Smooth muscle cell (in vitro differentiated cells): ENCODE results near the gene TRIM31. TPM values are rescaled to one million over a fixed set of nuclear protein-coding genes. Genes with fewer than 3 reads are reported as not detected.

Source experiments
- DNase-seq: peaks from one replicate; lab custom pipeline; 2025; ENCODE audit not compliant: unreplicated experiment; lab: John Stamatoyannopoulos, UW
- H2AFZ ChIP-seq: fragments of 200-600 bp; sonication (generic); 2 replicates; pipeline ENCODE4 v1.6.0; 2016; ENCODE audit warnings: antibody characterized with exemption, low read depth, mild to moderate bottlenecking
- H3F3A ChIP-seq: fragments of 200-600 bp; sonication (generic); 2 replicates; pipeline ENCODE4 v1.6.0; 2017; ENCODE audit warnings: antibody characterized with exemption, low read depth
- H3K27ac ChIP-seq: fragments of 200-600 bp; sonication (generic); 2 replicates; pipeline ENCODE4 v1.5.1; 2016; ENCODE audit warnings: low read depth, mild to moderate bottlenecking
- H3K27me3 ChIP-seq: fragments of 200-600 bp; sonication (generic); 2 replicates; pipeline ENCODE4 v1.6.1; 2016; ENCODE audit warnings: low read depth, mild to moderate bottlenecking
- H3K36me3 ChIP-seq: fragments of 200-600 bp; sonication (generic); 2 replicates; pipeline ENCODE4 v1.5.1; 2016; ENCODE audit warnings: low read depth
- H3K4me1 ChIP-seq: fragments of 200-600 bp; sonication (generic); 2 replicates; pipeline ENCODE4 v1.5.1; 2016; ENCODE audit warnings: low read depth
- H3K4me2 ChIP-seq: fragments of 200-600 bp; sonication (generic); 2 replicates; pipeline ENCODE4 v1.6.0; 2016; ENCODE audit warnings: mild to moderate bottlenecking
- H3K4me3 ChIP-seq: fragments of 200-600 bp; sonication (generic); 2 replicates; pipeline ENCODE4 v1.5.1; 2016; ENCODE audit warnings: mild to moderate bottlenecking
- H3K79me2 ChIP-seq: fragments of 200-600 bp; sonication (generic); 2 replicates; pipeline ENCODE4 v1.6.0; 2016; ENCODE audit warnings: low read depth, mild to moderate bottlenecking
- H3K9ac ChIP-seq: fragments of 200-600 bp; sonication (generic); 2 replicates; pipeline ENCODE4 v1.6.0; 2016; ENCODE audit warnings: low read depth
- H3K9me3 ChIP-seq: fragments of 200-600 bp; sonication (generic); replicated peaks from 2 replicates; pipeline ENCODE4 v1.5.1; 2016; ENCODE audit warnings: low read depth
- H4K20me1 ChIP-seq: fragments of 200-600 bp; sonication (generic); 2 replicates; pipeline ENCODE4 v1.6.0; 2016; ENCODE audit warnings: low read depth
- CTCF ChIP-seq: fragments of 200-600 bp; sonication (generic); IDR thresholded peaks from 2 replicates; pipeline ENCODE4 v1.5.1; 2017; ENCODE audit warnings: borderline replicate concordance, mild to moderate bottlenecking, antibody characterized with exemption; ENCODE audit not compliant: insufficient read depth, poor library complexity, severe bottlenecking
- WGBS: methylation state at CpG from one replicate; pipeline ENCODE4 v1.1.7; 2016; ENCODE audit warnings: low lambda C conversion rate; 5-methylcytosine and 5-hydroxymethylcytosine counted together
- polyA plus RNA-seq: library from polyadenylated mRNA; unstranded; fragments of >200 nt; fragmentation: Nextera tagmentation; extraction: Ambion mirVana; gene quantifications from 2 replicates; pipeline ENCODE4 v1.2.1, GENCODE V29; 2016
- total RNA-seq: library from RNA; depleted of rRNA; stranded (reverse); fragments of >200 nt; gene quantifications from 2 replicates; pipeline ENCODE4 v1.2.3, GENCODE V29; 2014

Gene TRIM31
- total and polyA plus RNA-seq, 2 experiments from 2014 or later: 0.18 TPM; not detected in 1

GRCh38 chr6:30154709-30155519 lies 42.0 kb upstream of the TRIM31 start:
- no peak for TF ChIP-seq CTCF
- Histone ChIP-seq H3K4me2 (no peak overlapping the region), H3F3A (no peaks in the 10 kb centered on the region), H3K4me3 (no peak overlapping the region), H3K27me3 (peaks cover 53% of the 10 kb centered on the region), H2AFZ (no peak overlapping the region), H4K20me1 (no peaks in the 10 kb centered on the region), H3K79me2 (no peaks in the 10 kb centered on the region), H3K27ac (no peak overlapping the region), H3K4me1 (no peaks in the 10 kb centered on the region), H3K9me3 (no peaks in the 10 kb centered on the region), H3K9ac (no peak overlapping the region), H3K36me3 (no peaks in the 10 kb centered on the region)
- 58% methylated on average over 12 of the region's 12 CpGs for WGBS
- no peak for DNase-seq

GRCh38 chr6:30154061-30154460 lies 41.2 kb upstream of the TRIM31 start:
- Histone ChIP-seq H3F3A (no peaks in the 10 kb centered on the region), H3K9ac (no peak overlapping the region), H3K27ac (no peak overlapping the region), H3K4me3 (no peak overlapping the region), H3K79me2 (no peaks in the 10 kb centered on the region), H3K4me1 (no peaks in the 10 kb centered on the region), H2AFZ (no peak overlapping the region), H3K36me3 (no peaks in the 10 kb centered on the region), H3K9me3 (no peaks in the 10 kb centered on the region), H4K20me1 (no peaks in the 10 kb centered on the region), H3K4me2 (no peak overlapping the region), H3K27me3 (peaks cover 48% of the 10 kb centered on the region)
- DNase-seq: no peak
- no peak for TF ChIP-seq CTCF
- 90% methylated on average over 15 of the region's 17 CpGs for WGBS

GRCh38 chr6:30152910-30153610 lies 40.2 kb upstream of the TRIM31 start:
- WGBS: 98% methylated on average over 3 of the region's 3 CpGs
- H3K4me2 ChIP-seq: no peak overlapping the region
- H3F3A ChIP-seq: no peaks in the 10 kb centered on the region
- no peak overlapping the region for H3K9ac ChIP-seq
- H3K4me3 ChIP-seq: no peak overlapping the region
- peaks cover 37% of the 10 kb centered on the region for H3K27me3 ChIP-seq
- no peaks in the 10 kb centered on the region for H4K20me1 ChIP-seq
- H2AFZ ChIP-seq: no peak overlapping the region
- no peaks in the 10 kb centered on the region for H3K4me1 ChIP-seq
- TF ChIP-seq CTCF: no peak
- no peak overlapping the region for H3K27ac ChIP-seq
- no peaks in the 10 kb centered on the region for H3K9me3 ChIP-seq
- no peak for DNase-seq
- no peaks in the 10 kb centered on the region for H3K79me2 ChIP-seq
- no peaks in the 10 kb centered on the region for H3K36me3 ChIP-seq
